NCI-H2227 (cell line): ENCODE data around the gene PALD1.
"Not testable (repeated sequence)": the region's sequence is repeated elsewhere in the genome, so short reads cannot be mapped to it uniquely, and the experiment has no call there.

ENCODE experiments used
- DNase-seq: peaks from one replicate; lab custom pipeline; 2025; ENCODE audit not compliant: unreplicated experiment; lab: John Stamatoyannopoulos, UW

Gene PALD1

DNA sequence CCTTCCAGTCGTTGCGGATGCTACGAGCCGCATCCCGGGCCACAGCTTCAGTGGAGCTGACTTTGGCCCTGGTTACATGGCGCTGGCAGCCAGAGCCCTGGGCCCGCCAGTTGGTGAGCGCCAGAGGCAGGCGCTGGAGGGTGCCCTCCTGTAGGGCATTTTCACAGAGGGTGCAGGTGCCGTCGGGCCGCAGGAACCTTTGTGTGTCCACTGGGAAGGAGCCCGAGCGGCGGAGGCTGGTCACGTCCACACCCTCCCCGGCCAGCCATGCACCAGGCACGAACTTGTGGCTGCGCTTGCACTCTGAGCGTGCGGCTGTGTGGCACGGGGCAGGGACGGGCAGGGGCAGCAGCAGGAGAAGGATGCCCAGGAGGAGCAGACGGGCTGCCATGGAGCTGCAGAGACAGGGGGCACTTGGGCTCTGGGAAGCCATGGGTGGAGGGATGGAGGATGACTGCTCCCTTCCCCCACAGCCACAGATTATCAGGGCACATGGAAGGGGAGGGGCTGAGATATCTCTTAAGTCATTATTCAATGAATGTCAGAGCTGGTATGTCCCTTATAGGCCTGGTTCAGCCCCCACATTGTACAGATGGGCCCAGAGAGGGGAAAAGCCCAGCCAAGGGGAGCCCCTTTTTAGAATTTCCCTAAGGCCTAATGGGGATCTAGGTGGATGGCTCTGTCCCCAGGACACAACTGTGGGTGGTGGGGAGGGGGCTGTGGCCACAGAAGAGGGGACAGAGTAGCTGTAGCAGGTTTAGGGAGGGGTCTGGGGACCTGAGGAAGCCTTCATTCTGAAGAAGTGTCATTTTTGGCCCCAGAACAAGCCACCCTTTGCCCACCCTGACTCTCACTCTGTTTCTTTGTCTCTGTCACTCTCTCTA lies 122.2 kb downstream of the PALD1 start:
- no peak for DNase-seq

DNA sequence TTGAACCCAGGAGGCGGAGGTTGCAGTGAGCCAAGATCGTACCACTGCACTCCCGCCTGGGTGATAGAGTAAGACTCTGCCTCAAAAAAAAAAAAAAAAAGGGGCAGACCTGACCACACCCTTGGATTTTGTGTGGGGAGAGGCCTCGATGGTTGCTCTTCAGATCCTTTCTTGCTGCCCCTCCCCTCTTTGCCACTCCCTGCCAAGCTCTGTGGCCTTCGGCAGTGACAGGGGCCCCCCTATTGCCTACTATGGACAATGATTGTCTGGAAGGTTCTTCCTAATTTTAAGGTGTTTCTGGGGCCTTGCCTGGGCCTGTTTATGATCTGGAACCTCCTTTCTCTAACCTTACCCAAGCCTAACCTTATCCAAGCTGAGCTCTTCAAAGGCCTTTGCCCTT lies 123.2 kb downstream of the PALD1 start:
- no peak for DNase-seq

DNA sequence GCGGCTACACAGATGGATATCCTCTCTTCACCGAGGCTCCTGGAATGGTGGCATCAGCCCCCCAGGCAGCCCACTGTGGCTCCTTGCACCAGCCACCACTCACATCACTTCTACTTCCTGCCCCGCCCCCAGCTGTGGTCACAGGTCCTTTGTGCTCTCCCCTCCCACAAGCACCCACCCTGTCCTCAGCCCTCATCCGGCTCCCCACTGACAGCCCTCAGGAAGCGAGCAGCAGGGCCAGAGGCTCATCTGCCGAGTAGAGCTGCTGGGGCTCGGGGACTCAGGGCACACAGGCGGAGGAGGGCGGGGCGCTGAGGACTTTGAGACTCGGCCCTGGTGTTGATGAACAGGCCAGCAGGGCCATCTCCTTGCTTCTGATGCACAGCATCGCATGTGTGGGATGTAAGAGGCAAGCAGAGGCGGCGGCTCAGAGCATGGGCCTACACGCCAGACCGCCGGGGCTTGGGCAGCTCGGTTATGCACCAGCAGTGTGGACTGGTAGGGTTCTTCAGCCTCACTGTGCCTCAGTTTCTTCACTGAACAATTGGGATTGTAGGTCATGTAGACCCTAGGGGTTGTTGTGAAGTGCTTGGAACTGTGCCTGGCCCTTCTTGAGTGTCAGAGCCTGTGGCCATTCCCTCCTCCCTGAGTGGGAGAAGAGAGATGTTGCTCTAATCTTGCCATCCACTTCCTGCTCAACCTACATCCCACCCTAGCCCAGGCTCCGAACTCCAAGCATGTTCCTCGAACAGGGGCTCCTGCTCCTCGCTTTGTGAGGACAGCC lies 124.3 kb downstream of the PALD1 start, which contains the start of gene PRF1:
PRF1 (minus strand) TSS at position 77 of the 784 bp plus-strand sequence. CDS start 1,839 bp downstream, outside the sequence.
- DNase-seq, result no peak

DNA sequence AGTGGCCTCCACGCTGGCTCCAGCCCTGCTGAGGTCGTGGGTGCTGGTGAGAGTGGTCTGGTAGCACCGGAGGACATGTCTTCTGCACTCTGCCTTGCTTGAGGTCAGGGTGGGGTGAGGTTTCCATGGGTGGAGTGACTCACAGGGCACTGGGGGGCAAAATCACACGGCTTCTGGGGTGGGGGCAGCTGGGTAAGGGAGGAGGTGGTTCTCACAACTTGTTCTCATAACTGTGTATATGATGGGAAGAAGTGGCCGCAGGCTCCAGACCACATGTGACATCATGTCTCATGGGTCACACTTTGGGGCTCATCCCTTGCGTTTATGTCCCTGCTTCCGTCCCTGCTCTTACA lies 124.9 kb downstream of the PALD1 start:
- DNase-seq, result no peak

DNA sequence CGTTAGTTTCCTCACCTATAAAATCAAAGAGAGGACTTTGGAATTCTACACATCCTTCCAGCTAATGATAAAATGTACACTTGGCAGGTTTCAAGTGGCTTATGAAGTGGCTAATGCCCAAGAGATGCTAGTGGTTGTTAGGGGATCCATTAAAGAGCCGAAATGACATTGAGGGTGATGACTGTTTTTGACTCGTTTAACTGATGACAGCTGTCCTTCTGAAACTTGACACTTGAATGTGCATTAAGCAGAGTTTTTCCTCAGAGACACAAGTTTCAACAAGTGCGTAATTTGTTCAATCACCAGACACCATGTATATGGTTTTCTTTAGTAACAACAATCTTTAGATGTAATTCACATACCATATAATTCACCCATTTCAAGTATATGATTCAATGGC lies 125.5 kb downstream of the PALD1 start:
- no peak for DNase-seq

DNA sequence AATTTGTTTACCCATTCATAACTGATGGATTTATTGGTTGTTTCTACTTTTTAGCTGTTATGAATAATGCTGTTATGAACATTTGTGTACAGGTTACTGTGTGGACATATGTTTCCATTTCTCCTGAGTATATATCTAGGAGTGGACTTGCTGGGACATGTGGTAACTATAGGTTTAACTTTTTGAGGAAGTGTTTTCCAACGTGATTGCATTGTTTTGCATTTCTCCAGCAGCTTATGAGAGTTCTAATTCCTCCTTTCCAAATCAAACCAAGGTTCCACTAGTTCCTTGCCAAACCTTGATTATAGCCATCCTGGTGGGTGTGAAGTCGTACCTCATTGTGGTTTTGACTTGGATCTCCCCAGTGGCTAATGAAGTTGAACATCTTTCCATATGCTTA lies 126.6 kb downstream of the PALD1 start:
- DNase-seq, result no peak

DNA sequence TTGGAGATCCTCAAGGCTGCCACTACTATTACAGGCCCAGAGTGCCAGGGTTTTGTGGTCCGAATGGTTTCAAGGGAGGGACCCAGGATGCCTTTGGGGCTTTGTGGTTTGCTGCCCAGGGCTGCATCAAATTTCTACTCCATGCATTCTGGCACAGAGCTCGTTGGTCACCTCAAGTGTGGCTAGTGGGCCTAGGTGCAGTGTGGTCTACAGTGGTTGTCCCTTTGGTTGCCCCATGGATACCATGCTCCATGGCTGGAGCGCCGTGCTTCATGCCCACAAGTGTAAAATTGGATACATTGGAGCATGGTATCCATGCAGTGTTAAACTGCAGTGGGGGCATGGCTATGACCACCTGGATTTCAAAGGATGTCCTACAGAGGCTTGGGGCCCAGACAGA lies 129.4 kb downstream of the PALD1 start:
- no peak for DNase-seq

DNA sequence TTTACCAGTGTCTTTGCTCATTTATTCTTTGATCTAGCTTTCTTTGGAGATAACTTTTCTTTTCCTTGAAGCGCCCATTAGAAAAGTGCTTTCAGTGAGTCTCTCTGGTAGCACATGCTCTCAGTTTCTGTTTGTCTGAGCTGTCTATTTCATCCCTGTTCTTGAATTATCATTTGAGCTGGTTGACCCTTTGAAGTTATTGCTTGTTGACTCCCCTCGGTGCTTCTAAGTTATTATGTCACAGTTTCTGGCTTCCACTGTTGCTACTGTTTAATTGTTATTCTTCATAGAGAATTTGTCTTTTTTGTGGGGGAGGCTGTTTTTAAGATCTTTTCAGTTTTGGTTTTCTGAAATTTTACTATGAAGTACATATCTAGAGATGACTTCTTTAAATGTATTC lies 135.4 kb downstream of the PALD1 start:
- DNase-seq, result no peak

DNA sequence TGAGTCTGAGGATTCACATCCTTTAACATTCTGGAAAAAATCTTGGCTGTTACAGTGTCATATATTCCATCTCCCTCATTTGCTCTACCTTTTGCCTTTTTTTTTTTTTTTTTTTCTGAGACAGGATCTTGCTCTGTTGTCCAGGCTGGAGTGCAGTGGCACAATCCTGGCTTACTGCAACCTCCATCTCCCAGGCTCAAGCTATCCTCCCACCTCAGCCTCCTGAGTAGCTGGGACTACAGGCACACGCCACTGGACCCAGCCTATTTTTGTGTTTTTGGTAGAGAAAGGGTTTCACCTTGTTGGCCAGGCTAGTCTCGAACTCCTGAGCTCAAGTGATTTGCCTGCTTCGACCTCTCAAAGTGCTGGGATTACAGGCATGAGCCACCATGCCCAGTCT lies 135.8 kb downstream of the PALD1 start:
- not testable (repeated sequence) for DNase-seq

DNA sequence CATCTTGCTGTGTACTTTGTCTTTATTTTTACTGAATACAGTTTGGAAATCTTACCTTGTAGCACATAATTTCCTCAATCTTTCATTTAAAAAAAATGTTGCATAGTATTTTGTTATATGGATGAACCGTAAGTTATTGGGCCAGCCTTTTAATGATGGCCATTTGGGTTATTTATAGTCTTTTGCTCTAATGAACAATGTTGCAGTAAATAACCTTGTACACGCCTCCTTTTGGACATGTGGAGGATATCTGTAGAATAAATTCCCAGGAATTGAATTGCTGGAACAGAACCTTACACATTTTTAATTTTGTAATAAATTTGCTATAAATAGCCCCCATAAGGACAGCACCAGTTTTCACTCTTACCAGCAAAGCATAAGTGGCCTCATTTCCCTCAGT lies 136.6 kb downstream of the PALD1 start:
- no peak for DNase-seq

DNA sequence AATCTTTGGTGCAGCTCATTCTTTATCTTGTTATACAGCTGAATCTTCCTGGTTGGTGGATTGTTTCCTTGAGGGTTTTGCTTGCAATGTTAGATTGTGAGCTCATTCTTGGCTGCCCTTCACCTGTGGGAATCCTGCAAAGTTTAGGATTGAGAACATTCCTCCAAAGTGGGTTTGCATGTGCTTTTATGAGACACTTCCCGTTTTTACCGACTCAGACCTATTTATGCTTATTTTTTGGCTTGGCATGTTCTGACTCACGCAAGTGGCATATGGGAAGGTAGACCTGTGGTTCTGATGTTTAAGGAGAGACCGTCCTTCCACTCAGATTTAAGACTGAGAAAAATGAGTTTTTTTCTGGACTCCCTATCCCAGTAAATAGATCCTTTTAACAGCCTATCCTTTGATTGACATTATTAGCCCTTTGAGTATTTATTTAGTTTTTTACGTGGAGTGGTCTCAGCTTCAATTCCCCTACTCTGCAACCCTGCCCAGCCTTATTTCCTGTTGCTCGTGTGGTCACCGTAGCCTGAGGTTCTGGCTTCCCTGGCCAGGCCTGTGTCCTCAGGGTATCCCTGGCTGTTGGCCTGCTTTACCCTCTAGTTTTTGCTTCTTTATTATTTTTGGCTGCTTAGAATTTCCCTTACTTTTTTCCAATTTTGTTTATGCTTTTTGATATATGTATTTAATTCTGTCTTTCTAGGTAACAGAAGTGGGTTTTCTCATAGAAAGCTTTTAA lies 137.4 kb downstream of the PALD1 start:
- no peak for DNase-seq

DNA sequence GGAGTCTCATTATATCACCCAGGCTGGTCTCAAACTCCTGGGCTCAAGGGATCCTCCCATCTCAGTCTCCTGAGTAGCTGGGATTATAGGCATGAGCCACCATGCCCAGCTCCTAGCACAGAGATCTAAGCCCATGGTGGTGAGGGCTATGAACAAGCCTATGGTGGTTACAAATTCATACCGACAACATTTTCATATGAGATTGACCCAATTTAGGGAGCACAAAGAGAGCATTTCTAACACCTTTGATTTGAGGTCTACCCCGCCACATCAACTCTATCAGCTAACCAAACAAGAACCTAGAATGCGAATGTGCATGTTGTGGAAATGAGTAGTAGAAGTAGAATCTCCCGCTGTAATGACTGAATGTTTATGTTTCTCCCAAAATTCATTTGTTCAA lies 138.2 kb downstream of the PALD1 start:
- DNase-seq, result no peak
